A549 (cell line): ENCODE measurements around the gene ELL2.

Experiments
- POLR2A ChIP-seq: IDR thresholded peaks from 2 replicates; pipeline ENCODE4 v1.6.1; 2012; ENCODE audit warnings: mild to moderate bottlenecking, low read length
- TF ChIP-seq, protein P1 (sequence below): IDR thresholded peaks from 2 replicates; pipeline ENCODE4 v1.6.1; 2012
- TF ChIP-seq, protein P2 (sequence below): fragments of 250-450 bp; sonication (Bioruptor Pico); IDR thresholded peaks from 2 replicates; pipeline ENCODE4 v1.5.0; 2020; ENCODE audit warnings: low read depth, mild to moderate bottlenecking, moderate library complexity
- TF ChIP-seq, protein P3 (sequence below): fragments of 150-350 bp; IDR thresholded peaks from 2 replicates; pipeline ENCODE4 v1.6.1; 2014; ENCODE audit warnings: low read depth, mild to moderate bottlenecking, low read length
- TF ChIP-seq, protein P4 (sequence below): fragments of >200 bp; sonication (Bioruptor Twin); formaldehyde crosslinking; IDR thresholded peaks from 2 replicates; pipeline ENCODE4 v1.6.1; 2016
- TF ChIP-seq, protein P5 (sequence below): fragments of >200 bp; sonication (Bioruptor Twin); formaldehyde crosslinking; IDR thresholded peaks from 3 replicates; pipeline ENCODE4 v1.5.1; 2016
- TF ChIP-seq, protein P6 (sequence below): fragments of 200-600 bp; sonication (generic); IDR thresholded peaks from 2 replicates; pipeline ENCODE4 v1.6.1; 2016; ENCODE audit warnings: antibody characterized with exemption, mild to moderate bottlenecking, moderate library complexity
- TF ChIP-seq, protein P7 (sequence below): fragments of 450-650 bp; IDR thresholded peaks from 2 replicates; pipeline ENCODE4 v1.6.1; 2014; ENCODE audit warnings: antibody characterized with exemption

DNA sequence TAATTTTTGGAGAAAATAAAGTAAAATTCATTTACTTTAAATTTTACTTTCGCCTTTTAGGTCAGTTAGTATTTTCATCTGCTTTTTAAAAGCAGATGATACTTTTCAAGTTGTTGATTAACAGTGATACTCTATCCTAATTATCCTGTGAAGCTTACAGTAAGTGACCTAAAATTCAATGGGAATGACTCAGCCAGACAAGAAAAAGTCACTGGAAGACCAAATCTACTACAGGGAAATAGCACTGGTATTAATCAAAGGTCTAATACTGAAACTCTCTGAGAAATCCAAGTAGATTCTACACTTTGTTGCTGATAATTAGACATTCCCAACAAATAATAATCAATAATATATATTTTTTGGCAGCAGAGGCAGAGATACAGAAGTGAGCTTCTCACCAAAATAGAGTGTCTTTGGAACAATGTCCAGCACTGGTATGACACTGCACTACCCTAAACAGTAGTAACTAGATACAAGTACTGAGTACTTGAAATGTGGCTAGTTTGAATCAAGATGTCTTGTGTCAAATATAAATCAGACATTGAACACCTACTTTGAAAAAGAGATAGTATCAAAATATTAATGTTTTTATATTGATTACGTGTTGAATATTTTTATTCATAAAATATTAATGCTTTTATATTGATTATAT is 22.8 kb upstream of the ELL2 start:
- TF ChIP-seq, protein P1, sequence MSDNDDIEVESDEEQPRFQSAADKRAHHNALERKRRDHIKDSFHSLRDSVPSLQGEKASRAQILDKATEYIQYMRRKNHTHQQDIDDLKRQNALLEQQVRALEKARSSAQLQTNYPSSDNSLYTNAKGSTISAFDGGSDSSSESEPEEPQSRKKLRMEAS, result no peak
- TF ChIP-seq, protein P2, sequence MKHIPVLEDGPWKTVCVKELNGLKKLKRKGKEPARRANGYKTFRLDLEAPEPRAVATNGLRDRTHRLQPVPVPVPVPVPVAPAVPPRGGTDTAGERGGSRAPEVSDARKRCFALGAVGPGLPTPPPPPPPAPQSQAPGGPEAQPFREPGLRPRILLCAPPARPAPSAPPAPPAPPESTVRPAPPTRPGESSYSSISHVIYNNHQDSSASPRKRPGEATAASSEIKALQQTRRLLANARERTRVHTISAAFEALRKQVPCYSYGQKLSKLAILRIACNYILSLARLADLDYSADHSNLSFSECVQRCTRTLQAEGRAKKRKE (CRISPR knock-in tag), result no peak
- TF ChIP-seq, protein P3, sequence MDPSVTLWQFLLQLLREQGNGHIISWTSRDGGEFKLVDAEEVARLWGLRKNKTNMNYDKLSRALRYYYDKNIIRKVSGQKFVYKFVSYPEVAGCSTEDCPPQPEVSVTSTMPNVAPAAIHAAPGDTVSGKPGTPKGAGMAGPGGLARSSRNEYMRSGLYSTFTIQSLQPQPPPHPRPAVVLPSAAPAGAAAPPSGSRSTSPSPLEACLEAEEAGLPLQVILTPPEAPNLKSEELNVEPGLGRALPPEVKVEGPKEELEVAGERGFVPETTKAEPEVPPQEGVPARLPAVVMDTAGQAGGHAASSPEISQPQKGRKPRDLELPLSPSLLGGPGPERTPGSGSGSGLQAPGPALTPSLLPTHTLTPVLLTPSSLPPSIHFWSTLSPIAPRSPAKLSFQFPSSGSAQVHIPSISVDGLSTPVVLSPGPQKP, result no peak
- TF ChIP-seq, protein P4, sequence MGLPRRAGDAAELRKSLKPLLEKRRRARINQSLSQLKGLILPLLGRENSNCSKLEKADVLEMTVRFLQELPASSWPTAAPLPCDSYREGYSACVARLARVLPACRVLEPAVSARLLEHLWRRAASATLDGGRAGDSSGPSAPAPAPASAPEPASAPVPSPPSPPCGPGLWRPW, result no peak
- TF ChIP-seq, protein P5, sequence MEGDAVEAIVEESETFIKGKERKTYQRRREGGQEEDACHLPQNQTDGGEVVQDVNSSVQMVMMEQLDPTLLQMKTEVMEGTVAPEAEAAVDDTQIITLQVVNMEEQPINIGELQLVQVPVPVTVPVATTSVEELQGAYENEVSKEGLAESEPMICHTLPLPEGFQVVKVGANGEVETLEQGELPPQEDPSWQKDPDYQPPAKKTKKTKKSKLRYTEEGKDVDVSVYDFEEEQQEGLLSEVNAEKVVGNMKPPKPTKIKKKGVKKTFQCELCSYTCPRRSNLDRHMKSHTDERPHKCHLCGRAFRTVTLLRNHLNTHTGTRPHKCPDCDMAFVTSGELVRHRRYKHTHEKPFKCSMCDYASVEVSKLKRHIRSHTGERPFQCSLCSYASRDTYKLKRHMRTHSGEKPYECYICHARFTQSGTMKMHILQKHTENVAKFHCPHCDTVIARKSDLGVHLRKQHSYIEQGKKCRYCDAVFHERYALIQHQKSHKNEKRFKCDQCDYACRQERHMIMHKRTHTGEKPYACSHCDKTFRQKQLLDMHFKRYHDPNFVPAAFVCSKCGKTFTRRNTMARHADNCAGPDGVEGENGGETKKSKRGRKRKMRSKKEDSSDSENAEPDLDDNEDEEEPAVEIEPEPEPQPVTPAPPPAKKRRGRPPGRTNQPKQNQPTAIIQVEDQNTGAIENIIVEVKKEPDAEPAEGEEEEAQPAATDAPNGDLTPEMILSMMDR, result no peak
- TF ChIP-seq, protein P6, sequence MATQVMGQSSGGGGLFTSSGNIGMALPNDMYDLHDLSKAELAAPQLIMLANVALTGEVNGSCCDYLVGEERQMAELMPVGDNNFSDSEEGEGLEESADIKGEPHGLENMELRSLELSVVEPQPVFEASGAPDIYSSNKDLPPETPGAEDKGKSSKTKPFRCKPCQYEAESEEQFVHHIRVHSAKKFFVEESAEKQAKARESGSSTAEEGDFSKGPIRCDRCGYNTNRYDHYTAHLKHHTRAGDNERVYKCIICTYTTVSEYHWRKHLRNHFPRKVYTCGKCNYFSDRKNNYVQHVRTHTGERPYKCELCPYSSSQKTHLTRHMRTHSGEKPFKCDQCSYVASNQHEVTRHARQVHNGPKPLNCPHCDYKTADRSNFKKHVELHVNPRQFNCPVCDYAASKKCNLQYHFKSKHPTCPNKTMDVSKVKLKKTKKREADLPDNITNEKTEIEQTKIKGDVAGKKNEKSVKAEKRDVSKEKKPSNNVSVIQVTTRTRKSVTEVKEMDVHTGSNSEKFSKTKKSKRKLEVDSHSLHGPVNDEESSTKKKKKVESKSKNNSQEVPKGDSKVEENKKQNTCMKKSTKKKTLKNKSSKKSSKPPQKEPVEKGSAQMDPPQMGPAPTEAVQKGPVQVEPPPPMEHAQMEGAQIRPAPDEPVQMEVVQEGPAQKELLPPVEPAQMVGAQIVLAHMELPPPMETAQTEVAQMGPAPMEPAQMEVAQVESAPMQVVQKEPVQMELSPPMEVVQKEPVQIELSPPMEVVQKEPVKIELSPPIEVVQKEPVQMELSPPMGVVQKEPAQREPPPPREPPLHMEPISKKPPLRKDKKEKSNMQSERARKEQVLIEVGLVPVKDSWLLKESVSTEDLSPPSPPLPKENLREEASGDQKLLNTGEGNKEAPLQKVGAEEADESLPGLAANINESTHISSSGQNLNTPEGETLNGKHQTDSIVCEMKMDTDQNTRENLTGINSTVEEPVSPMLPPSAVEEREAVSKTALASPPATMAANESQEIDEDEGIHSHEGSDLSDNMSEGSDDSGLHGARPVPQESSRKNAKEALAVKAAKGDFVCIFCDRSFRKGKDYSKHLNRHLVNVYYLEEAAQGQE, result no peak
- no peak for TF ChIP-seq POLR2A
- TF ChIP-seq, protein P7, sequence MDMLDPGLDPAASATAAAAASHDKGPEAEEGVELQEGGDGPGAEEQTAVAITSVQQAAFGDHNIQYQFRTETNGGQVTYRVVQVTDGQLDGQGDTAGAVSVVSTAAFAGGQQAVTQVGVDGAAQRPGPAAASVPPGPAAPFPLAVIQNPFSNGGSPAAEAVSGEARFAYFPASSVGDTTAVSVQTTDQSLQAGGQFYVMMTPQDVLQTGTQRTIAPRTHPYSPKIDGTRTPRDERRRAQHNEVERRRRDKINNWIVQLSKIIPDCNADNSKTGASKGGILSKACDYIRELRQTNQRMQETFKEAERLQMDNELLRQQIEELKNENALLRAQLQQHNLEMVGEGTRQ, result no peak
